Cardiac muscle cell (in vitro differentiated cells and primary cell): ENCODE results near the gene WFS1. TPM values are rescaled to one million over a fixed set of nuclear protein-coding genes. Genes with fewer than 3 reads are reported as not detected.

Experiments
- DNase-seq, 2 donors: peaks; one replicate each; pipeline versions ENCODE4 v3.0.0 to v3.0.0-alpha.2; 2010 to 2017; ENCODE audit warnings: low read depth in 1 of 2, low spot score in 1 of 2
- H3K27ac ChIP-seq: fragments of 200-600 bp; sonication (generic); 2 replicates; pipeline ENCODE4 v1.5.1; 2016
- H3K27me3 ChIP-seq: fragments of 200-600 bp; sonication (generic); 2 replicates; pipeline ENCODE4 v1.6.0; 2016; ENCODE audit warnings: control low read depth
- H3K36me3 ChIP-seq: fragments of 200-600 bp; sonication (generic); 2 replicates; pipeline ENCODE4 v1.5.1; 2016; ENCODE audit warnings: control low read depth
- H3K4me1 ChIP-seq: fragments of 200-600 bp; sonication (generic); 2 replicates; pipeline ENCODE4 v1.8.1; 2017; ENCODE audit warnings: low read depth, mild to moderate bottlenecking, mixed run types
- H3K4me3 ChIP-seq: fragments of 200-600 bp; sonication (generic); 2 replicates; pipeline ENCODE4 v1.5.1; 2016; ENCODE audit warnings: mild to moderate bottlenecking
- H3K9me3 ChIP-seq: fragments of 200-600 bp; sonication (generic); 2 replicates; pipeline ENCODE4 v1.5.1; 2017; ENCODE audit warnings: low read depth, mild to moderate bottlenecking, control low read depth
- CTCF ChIP-seq: IDR thresholded peaks from 2 replicates; pipeline ENCODE4 v1.5.1; 2012; ENCODE audit warnings: low read depth, mild to moderate bottlenecking, low read length
- polyA plus RNA-seq: library from polyadenylated mRNA; unstranded; fragments of >200 nt; fragmentation: Nextera tagmentation; extraction: Ambion mirVana; gene quantifications from 2 replicates; pipeline ENCODE4 v1.2.1, GENCODE V29; 2016
- total RNA-seq: library from RNA; depleted of rRNA; stranded (reverse); fragments of >200 nt; gene quantifications from 2 replicates; pipeline ENCODE4 v1.2.3, GENCODE V29; 2016

The WFS1 gene
- total and polyA plus RNA-seq, 2 experiments from 2014 or later = 29.0 to 30.4 TPM

- Histone ChIP-seq H3K9me3 (no peaks in the 10 kb centered on the region), H3K27me3 (peaks cover 19% of the 10 kb centered on the region), H3K36me3 (no peaks in the 10 kb centered on the region), H3K4me3 (no peak overlapping the region), H3K27ac (no peak overlapping the region), H3K4me1 (no peaks in the 10 kb centered on the region)
- TF ChIP-seq CTCF = no peak
- no peak for DNase-seq
Observed at GRCh38 chr4:6307230-6307629, 37.6 kb downstream of the WFS1 start.

- Histone ChIP-seq H3K36me3 (no peaks in the 10 kb centered on the region), H3K4me1 (no peaks in the 10 kb centered on the region), H3K27me3 (peaks cover 19% of the 10 kb centered on the region), H3K9me3 (no peaks in the 10 kb centered on the region), H3K4me3 (no peak overlapping the region), H3K27ac (no peak overlapping the region)
- DNase-seq = no peak
- TF ChIP-seq CTCF = no peak
Observed at GRCh38 chr4:6307891-6308290, 38.2 kb downstream of the WFS1 start.

GRCh38 chr4:6308899-6309643 is 39.4 kb downstream of the WFS1 start:
- Histone ChIP-seq H3K4me1 (no peaks in the 10 kb centered on the region), H3K4me3 (peak overlapping the region; percentile 46), H3K9me3 (no peaks in the 10 kb centered on the region), H3K27ac (no peak overlapping the region), H3K27me3 (peaks cover 19% of the 10 kb centered on the region), H3K36me3 (no peaks in the 10 kb centered on the region)
- peak; percentile 8 for TF ChIP-seq CTCF
- DNase-seq = peak; percentile 16 to 63

GRCh38 chr4:6309777-6310176 is 40.1 kb downstream of the WFS1 start:
- no peak overlapping the region for H3K27ac ChIP-seq
- H3K9me3 ChIP-seq = no peaks in the 10 kb centered on the region
- H3K4me3 ChIP-seq = no peak overlapping the region
- H3K4me1 ChIP-seq = no peaks in the 10 kb centered on the region
- peaks cover 19% of the 10 kb centered on the region for H3K27me3 ChIP-seq
- DNase-seq = no peak
- no peak for TF ChIP-seq CTCF
- no peaks in the 10 kb centered on the region for H3K36me3 ChIP-seq

GRCh38 chr4:6313216-6313615 is 43.6 kb downstream of the WFS1 start:
- H3K4me1 ChIP-seq = no peaks in the 10 kb centered on the region
- H3K36me3 ChIP-seq = no peaks in the 10 kb centered on the region
- no peak for TF ChIP-seq CTCF
- no peak for DNase-seq
- no peak overlapping the region for H3K27ac ChIP-seq
- H3K9me3 ChIP-seq = no peaks in the 10 kb centered on the region
- H3K27me3 ChIP-seq = peaks cover 16% of the 10 kb centered on the region
- no peak overlapping the region for H3K4me3 ChIP-seq
